Ectodermal cell (in vitro differentiated cells): Measurements from ENCODE around the gene DAPK3.
"Not testable (repeated sequence)": the region's sequence is repeated elsewhere in the genome, so short reads cannot be mapped to it uniquely, and the experiment has no call there.

Source experiments
- H3K27ac ChIP-seq: 2 replicates; pipeline ENCODE4 v1.7.0; 2013; ENCODE audit warnings: mild to moderate bottlenecking, low read depth, low read length; ENCODE audit not compliant: insufficient read depth, poor library complexity, severe bottlenecking
- H3K27me3 ChIP-seq: 2 replicates; pipeline ENCODE4 v1.7.0; 2013; ENCODE audit warnings: mild to moderate bottlenecking, low read length; ENCODE audit not compliant: insufficient read depth, control insufficient read depth, poor library complexity, severe bottlenecking
- H3K36me3 ChIP-seq: one replicate; pipeline ENCODE4 v1.7.0; 2013; ENCODE audit warnings: low read length; ENCODE audit not compliant: control insufficient read depth, insufficient read depth
- H3K4me1 ChIP-seq: one replicate; pipeline ENCODE4 v1.7.0; 2013; ENCODE audit warnings: low read length; ENCODE audit not compliant: control insufficient read depth, insufficient read depth
- H3K4me3 ChIP-seq: 2 replicates; pipeline ENCODE4 v1.7.0; 2013; ENCODE audit warnings: low read depth, low read length, control low read depth; ENCODE audit not compliant: insufficient read depth
- H3K9me3 ChIP-seq: 2 replicates; pipeline ENCODE4 v1.7.0; 2013; ENCODE audit warnings: mild to moderate bottlenecking, low read length, moderate library complexity; ENCODE audit not compliant: control insufficient read depth
- WGBS, 2 experiments: methylation state at CpG; one replicate each; pipeline ENCODE4 v1.1.7; 2013; ENCODE audit warnings: missing lambda C conversion rate in 2 of 2; 5-methylcytosine and 5-hydroxymethylcytosine counted together

Gene DAPK3

GRCh38 chr19:3952755-3953276 is 18.1 kb downstream of the DAPK3 start:
- WGBS, 2 experiments, result 91 to 93% methylated on average over 9 of the region's 9 CpGs
- H3K27me3 ChIP-seq, H3K4me3 ChIP-seq, H3K27ac ChIP-seq, H3K9me3 ChIP-seq, H3K36me3 ChIP-seq, H3K4me1 ChIP-seq: not testable (repeated sequence)

- H3K9me3 ChIP-seq, result no peaks in the 10 kb centered on the region
- no peaks in the 10 kb centered on the region for H3K36me3 ChIP-seq
- H3K4me3 ChIP-seq, result no peak overlapping the region
- peaks cover 9% of the 10 kb centered on the region for H3K4me1 ChIP-seq
- WGBS, 2 experiments, result 81 to 85% methylated on average over 41 of the region's 41 CpGs
- H3K27me3 ChIP-seq, result no peaks in the 10 kb centered on the region
- H3K27ac ChIP-seq, result no peak overlapping the region
Measured at GRCh38 chr19:3950871-3951861, 19.7 kb downstream of the DAPK3 start.

GRCh38 chr19:3949997-3950859 is 20.7 kb downstream of the DAPK3 start:
- Histone ChIP-seq H3K4me1 (peaks cover 9% of the 10 kb centered on the region), H3K36me3 (no peaks in the 10 kb centered on the region), H3K27me3 (no peaks in the 10 kb centered on the region), H3K27ac (no peak overlapping the region), H3K4me3 (no peak overlapping the region), H3K9me3 (no peaks in the 10 kb centered on the region)
- WGBS, 2 experiments, result 82 to 84% methylated on average over 18 to 19 of the region's 20 CpGs

- Histone ChIP-seq H3K4me3 (no peak overlapping the region), H3K9me3 (no peaks in the 10 kb centered on the region), H3K27ac (no peak overlapping the region), H3K27me3 (no peaks in the 10 kb centered on the region), H3K36me3 (no peaks in the 10 kb centered on the region), H3K4me1 (peaks cover 9% of the 10 kb centered on the region)
- WGBS, 2 experiments, result 89 to 90% methylated on average over 11 of the region's 11 CpGs
Measured at GRCh38 chr19:3949294-3949693, 21.6 kb downstream of the DAPK3 start.

GRCh38 chr19:3947316-3947933 is 23.5 kb downstream of the DAPK3 start:
- not testable (repeated sequence) for H3K4me1 ChIP-seq, H3K27me3 ChIP-seq, H3K36me3 ChIP-seq, H3K4me3 ChIP-seq, H3K27ac ChIP-seq, H3K9me3 ChIP-seq
- 87 to 95% methylated on average over 15 of the region's 15 CpGs for WGBS, 2 experiments

GRCh38 chr19:3945838-3946237 is 25.1 kb downstream of the DAPK3 start:
- Histone ChIP-seq H3K27ac (no peak overlapping the region), H3K9me3 (no peaks in the 10 kb centered on the region), H3K4me3 (no peak overlapping the region), H3K27me3 (no peaks in the 10 kb centered on the region), H3K4me1 (no peaks in the 10 kb centered on the region), H3K36me3 (no peaks in the 10 kb centered on the region)
- 83 to 86% methylated on average over 2 of the region's 2 CpGs for WGBS, 2 experiments

GRCh38 chr19:3944018-3944721 is 26.7 kb downstream of the DAPK3 start:
- Histone ChIP-seq H3K36me3 (no peaks in the 10 kb centered on the region), H3K4me3 (no peak overlapping the region), H3K27ac (no peak overlapping the region), H3K27me3 (no peaks in the 10 kb centered on the region), H3K4me1 (no peaks in the 10 kb centered on the region), H3K9me3 (no peaks in the 10 kb centered on the region)
- WGBS, 2 experiments, result 93 to 95% methylated on average over 11 of the region's 11 CpGs

GRCh38 chr19:3942790-3943409 is 28.0 kb downstream of the DAPK3 start:
- H3K4me3 ChIP-seq, result no peak overlapping the region
- no peaks in the 10 kb centered on the region for H3K4me1 ChIP-seq
- no peak overlapping the region for H3K27ac ChIP-seq
- WGBS, 2 experiments, result 94% methylated on average over 8 of the region's 8 CpGs
- H3K36me3 ChIP-seq, result no peaks in the 10 kb centered on the region
- no peaks in the 10 kb centered on the region for H3K9me3 ChIP-seq
- no peaks in the 10 kb centered on the region for H3K27me3 ChIP-seq

GRCh38 chr19:3938300-3938950 is 32.5 kb downstream of the DAPK3 start:
- H3K27ac ChIP-seq, H3K9me3 ChIP-seq, H3K36me3 ChIP-seq, H3K4me3 ChIP-seq, H3K4me1 ChIP-seq: not testable (repeated sequence)
- H3K27me3 ChIP-seq, result peaks cover 13% of the 10 kb centered on the region
- 94% methylated on average over 21 to 22 of the region's 22 CpGs for WGBS, 2 experiments
